ENCODE results near the gene MIGA2. TPM values are rescaled to one million over a fixed set of nuclear protein-coding genes. Genes with fewer than 3 reads are reported as not detected.

Gene MIGA2
- polyA plus RNA-seq, 3 donors: 11.6 to 25.2 (median 21.5) TPM

GRCh38 chr9:129009584-129010141 lies 26.8 kb upstream of the MIGA2 start:
- WGBS, 3 donors: 91 to 95% (median 94%) methylated on average over 17 of the region's 17 CpGs
- H3K27ac ChIP-seq (ENCODE audit: low read depth, low read length): no peak overlapping the region

GRCh38 chr9:129010267-129010975 lies 26.0 kb upstream of the MIGA2 start:
- WGBS, 3 donors: 89 to 96% (median 96%) methylated on average over 8 of the region's 8 CpGs

GRCh38 chr9:129011170-129011569 lies 25.3 kb upstream of the MIGA2 start:
- WGBS, 3 donors: 95 to 97% (median 95%) methylated on average over 19 of the region's 19 CpGs
- H3K27ac ChIP-seq (ENCODE audit: low read depth, low read length): no peak overlapping the region

More at GRCh38 chr9:129010267-129010975, 26.0 kb upstream of the MIGA2 start:
- no peak overlapping the region for H3K27ac ChIP-seq (ENCODE audit: low read depth, low read length)

GRCh38 chr9:129011761-129012181 lies 24.7 kb upstream of the MIGA2 start:
- WGBS, 3 donors: 88 to 94% (median 89%) methylated on average over 10 to 11 of the region's 11 CpGs
- H3K27ac ChIP-seq (ENCODE audit: low read depth, low read length): no peak overlapping the region

GRCh38 chr9:129012343-129012742 lies 24.1 kb upstream of the MIGA2 start:
- 86 to 92% (median 91%) methylated on average over 7 of the region's 7 CpGs for WGBS, 3 donors
- H3K27ac ChIP-seq (ENCODE audit: low read depth, low read length): no peak overlapping the region

- no peak overlapping the region for H3K27ac ChIP-seq (ENCODE audit: low read depth, low read length)
- WGBS, 3 donors: 93 to 96% (median 94%) methylated on average over 16 of the region's 16 CpGs
Measured at GRCh38 chr9:129012893-129013448, 23.5 kb upstream of the MIGA2 start.

GRCh38 chr9:129013674-129014073 lies 22.8 kb upstream of the MIGA2 start:
- H3K27ac ChIP-seq (ENCODE audit: low read depth, low read length): no peak overlapping the region
- WGBS, 3 donors: 89 to 92% (median 91%) methylated on average over 11 of the region's 11 CpGs

- no peak overlapping the region for H3K27ac ChIP-seq (ENCODE audit: low read depth, low read length)
- WGBS, 3 donors: 92 to 97% (median 93%) methylated on average over 11 of the region's 11 CpGs
Measured at GRCh38 chr9:129014124-129014523, 22.3 kb upstream of the MIGA2 start.

GRCh38 chr9:129014608-129015007 lies 21.8 kb upstream of the MIGA2 start:
- no peak overlapping the region for H3K27ac ChIP-seq (ENCODE audit: low read depth, low read length)
- 66 to 88% (median 79%) methylated on average over 8 of the region's 8 CpGs for WGBS, 3 donors

GRCh38 chr9:129021091-129021490 lies 15.3 kb upstream of the MIGA2 start:
- 58 to 69% (median 67%) methylated on average over 8 of the region's 8 CpGs for WGBS, 3 donors
- H3K27ac ChIP-seq (ENCODE audit: low read depth, low read length): no peak overlapping the region

- 77 to 88% (median 88%) methylated on average over 8 to 9 of the region's 9 CpGs for WGBS, 3 donors
- H3K27ac ChIP-seq (ENCODE audit: low read depth, low read length): no peak overlapping the region
Measured at GRCh38 chr9:129022037-129022436, 14.4 kb upstream of the MIGA2 start.

- 60 to 73% (median 72%) methylated on average over 16 of the region's 16 CpGs for WGBS, 3 donors
- no peak overlapping the region for H3K27ac ChIP-seq (ENCODE audit: low read depth, low read length)
Measured at GRCh38 chr9:129023036-129023907, 13.2 kb upstream of the MIGA2 start.

GRCh38 chr9:129023908-129024233 lies 12.6 kb upstream of the MIGA2 start:
- no peak overlapping the region for H3K27ac ChIP-seq (ENCODE audit: low read depth, low read length)
- WGBS, 3 donors: 55 to 67% (median 56%) methylated on average over 4 of the region's 4 CpGs

- 25 to 58% (median 52%) methylated on average over 17 of the region's 17 CpGs for WGBS, 3 donors
- no peak overlapping the region for H3K27ac ChIP-seq (ENCODE audit: low read depth, low read length)
Measured at GRCh38 chr9:129026442-129027223, 9.8 kb upstream of the MIGA2 start.

GRCh38 chr9:129027224-129027684 lies 9.2 kb upstream of the MIGA2 start:
- no peak overlapping the region for H3K27ac ChIP-seq (ENCODE audit: low read depth, low read length)
- 13 to 43% (median 29%) methylated on average over 9 of the region's 9 CpGs for WGBS, 3 donors

GRCh38 chr9:129027685-129028191 lies 8.7 kb upstream of the MIGA2 start:
- no peak overlapping the region for H3K27ac ChIP-seq (ENCODE audit: low read depth, low read length)

GRCh38 chr9:129028192-129028966 lies 8.0 kb upstream of the MIGA2 start, which contains the start of gene SH3GLB2:
TSS of gene SH3GLB2 (minus strand) at chr9:129028331. CDS start at chr9:129028154, 177 bp downstream.
- no peak within 1 kb of the TSS for H3K27ac ChIP-seq (ENCODE audit: low read depth, low read length)
- 2 to 3% (median 3%) methylated on average over 17 to 60 of the region's 60 CpGs for WGBS, 3 donors

More at GRCh38 chr9:129027685-129028191, 8.7 kb upstream of the MIGA2 start:
- 0 to 2% (median 2%) methylated on average over 34 to 47 of the region's 47 CpGs for WGBS, 3 donors

Measured in adipose tissue (tissue), 3 donors.